ENCODE measurements around the gene ELAVL1. TPM values are rescaled to one million over a fixed set of nuclear protein-coding genes. Genes with fewer than 3 reads are reported as not detected.

The ELAVL1 gene
- total and polyA plus RNA-seq, 3 donors from 2014 or later = 75.7 to 128 (median 84.8) TPM

DNA sequence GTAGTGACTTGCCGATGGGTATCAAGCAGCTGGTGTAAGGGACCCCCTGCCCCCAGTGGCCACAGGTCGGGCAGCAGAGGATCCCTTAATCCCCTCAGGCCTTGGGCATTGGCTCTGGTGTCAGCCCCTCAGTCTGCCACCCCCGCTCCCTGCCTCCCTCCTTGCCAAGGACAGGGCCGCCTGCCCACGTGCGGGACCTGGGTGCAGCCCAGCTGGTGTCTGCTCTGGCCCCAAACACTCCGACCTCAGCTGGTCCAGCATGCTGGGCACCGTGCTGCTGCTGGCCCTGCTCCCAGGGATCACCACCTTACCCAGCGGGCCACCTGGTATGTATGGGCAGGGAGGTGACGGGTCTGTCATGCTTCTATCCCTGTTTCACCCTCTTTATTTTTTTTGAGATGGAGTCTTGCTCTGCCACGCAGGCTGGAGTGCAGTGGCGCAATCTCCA is 90.8 kb downstream of the ELAVL1 start, which contains the start of gene TGFBR3L:
Gene TGFBR3L, plus strand, starts transcription at position 233 of the 448 bp plus-strand sequence.
- DNase-seq = no peak
- Histone ChIP-seq H3K4me1 (peaks cover 12% of the 10 kb centered on the region), H3K27me3 (no peaks in the 10 kb centered on the region), H3K4me3 (no peak within 1 kb of the TSS), H3K9me3 (no peaks in the 10 kb centered on the region), H3K36me3 (ENCODE audit: low read depth, missing control alignments) (no peaks in the 10 kb centered on the region), H3K27ac (no peak within 1 kb of the TSS)
- intact Hi-C loops (cut with DNase I; ENCODE audit: low total_unique reads) = no loop called here
- no peak for TF ChIP-seq POLR2A (IDR thresholded peaks at IDR 0.05)
- TF ChIP-seq, protein P1, sequence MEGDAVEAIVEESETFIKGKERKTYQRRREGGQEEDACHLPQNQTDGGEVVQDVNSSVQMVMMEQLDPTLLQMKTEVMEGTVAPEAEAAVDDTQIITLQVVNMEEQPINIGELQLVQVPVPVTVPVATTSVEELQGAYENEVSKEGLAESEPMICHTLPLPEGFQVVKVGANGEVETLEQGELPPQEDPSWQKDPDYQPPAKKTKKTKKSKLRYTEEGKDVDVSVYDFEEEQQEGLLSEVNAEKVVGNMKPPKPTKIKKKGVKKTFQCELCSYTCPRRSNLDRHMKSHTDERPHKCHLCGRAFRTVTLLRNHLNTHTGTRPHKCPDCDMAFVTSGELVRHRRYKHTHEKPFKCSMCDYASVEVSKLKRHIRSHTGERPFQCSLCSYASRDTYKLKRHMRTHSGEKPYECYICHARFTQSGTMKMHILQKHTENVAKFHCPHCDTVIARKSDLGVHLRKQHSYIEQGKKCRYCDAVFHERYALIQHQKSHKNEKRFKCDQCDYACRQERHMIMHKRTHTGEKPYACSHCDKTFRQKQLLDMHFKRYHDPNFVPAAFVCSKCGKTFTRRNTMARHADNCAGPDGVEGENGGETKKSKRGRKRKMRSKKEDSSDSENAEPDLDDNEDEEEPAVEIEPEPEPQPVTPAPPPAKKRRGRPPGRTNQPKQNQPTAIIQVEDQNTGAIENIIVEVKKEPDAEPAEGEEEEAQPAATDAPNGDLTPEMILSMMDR (IDR thresholded peaks at IDR 0.05) = no peak
- WGBS, 2 donors = 68 to 80% methylated on average over 4 to 12 of the region's 12 CpGs

DNA sequence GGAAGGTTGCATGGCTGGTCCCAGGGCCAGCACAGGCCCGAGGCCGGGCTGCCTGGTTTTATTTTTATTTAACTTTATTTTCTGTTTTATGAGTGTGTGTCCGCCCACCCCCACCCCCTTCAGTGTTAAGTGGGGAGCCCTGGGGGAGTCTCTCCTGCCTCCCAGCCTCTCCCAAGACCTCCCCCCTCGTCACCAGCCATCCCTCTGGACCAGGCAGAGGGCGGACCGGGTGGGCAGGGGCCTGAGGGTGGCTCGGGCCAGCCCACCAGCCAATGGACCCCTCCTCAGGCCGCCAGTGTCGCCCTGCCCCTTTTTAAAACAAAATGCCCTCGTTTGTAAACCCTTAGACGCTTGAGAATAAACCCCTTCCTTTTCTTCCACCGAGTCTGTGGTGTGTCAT is 91.3 kb downstream of the ELAVL1 start:
- no peak overlapping the region for H3K4me3 ChIP-seq
- H3K36me3 ChIP-seq (ENCODE audit: low read depth, missing control alignments) = no peaks in the 10 kb centered on the region
- no peak for DNase-seq
- intact Hi-C loops (cut with DNase I; ENCODE audit: low total_unique reads) = no loop called here
- WGBS, 2 donors = 54 to 69% methylated on average over 7 to 12 of the region's 12 CpGs
- no peaks in the 10 kb centered on the region for H3K27me3 ChIP-seq
- no peak for TF ChIP-seq POLR2A (IDR thresholded peaks at IDR 0.05)
- no peaks in the 10 kb centered on the region for H3K9me3 ChIP-seq
- no peak overlapping the region for H3K27ac ChIP-seq
- H3K4me1 ChIP-seq = peaks cover 10% of the 10 kb centered on the region

DNA sequence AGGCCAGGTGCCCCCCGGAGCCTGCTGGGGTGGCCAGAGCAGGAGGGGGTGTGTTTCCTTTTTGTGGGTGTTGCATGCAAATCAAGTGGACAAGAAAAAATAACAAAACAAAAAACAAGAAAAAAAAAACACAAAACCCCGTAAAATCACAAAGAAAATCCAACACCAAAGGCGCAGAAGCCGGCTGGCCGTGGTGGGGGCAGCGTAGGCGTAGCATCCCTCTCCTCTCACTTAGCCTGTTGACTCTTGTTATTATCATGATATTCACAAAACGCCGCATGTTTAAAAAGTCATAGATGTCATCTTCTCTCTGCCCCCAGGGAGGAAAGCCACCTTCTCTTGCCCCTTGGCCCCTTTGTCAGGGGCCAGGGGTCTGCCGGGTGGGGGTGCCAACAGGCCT is 91.8 kb downstream of the ELAVL1 start:
- H3K4me3 ChIP-seq = no peak overlapping the region

DNA sequence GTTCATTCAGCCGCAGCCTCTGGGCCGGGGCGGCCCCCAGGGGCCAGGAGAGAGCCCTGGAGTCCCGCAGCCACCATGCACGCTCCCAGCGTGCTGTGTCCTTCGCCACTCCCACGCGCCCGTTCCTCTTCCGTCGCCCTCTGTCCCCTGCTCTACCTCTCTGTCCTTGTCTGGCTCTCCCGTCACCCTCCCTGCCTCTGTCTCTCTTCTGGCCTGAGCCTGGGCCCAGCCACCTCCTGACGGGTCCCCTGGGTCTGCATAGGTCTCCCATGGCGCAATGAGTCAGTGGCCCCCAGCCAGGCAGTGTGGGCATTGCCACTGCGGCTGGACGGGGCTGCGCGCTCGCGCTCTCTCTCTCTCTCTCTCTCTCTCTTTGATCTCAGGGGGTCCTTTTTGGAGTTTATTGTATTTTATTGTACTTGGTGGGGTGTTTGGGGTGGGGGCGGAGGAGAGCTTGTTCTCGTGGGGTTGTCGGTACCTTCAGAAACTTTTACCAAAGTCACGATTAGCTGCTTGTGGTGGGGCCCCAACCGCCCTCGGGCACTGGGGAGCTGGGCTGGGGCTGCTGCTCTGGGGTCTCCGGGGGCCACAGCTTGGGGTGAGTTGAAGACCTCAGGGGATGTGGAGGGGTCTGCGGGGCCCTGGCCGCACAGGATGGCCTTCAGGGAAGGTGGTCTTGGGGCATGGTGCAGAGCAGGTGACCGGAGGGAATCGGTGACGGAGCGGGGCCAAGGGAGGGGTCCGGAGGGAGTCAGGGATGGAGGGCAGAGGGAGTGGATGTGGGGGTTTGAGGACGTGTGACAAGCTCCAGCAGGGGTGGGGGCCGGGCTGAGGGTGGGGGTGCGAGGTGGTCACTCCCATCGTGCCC is 92.5 kb downstream of the ELAVL1 start:
- WGBS, 2 donors = 91 to 94% methylated on average over 38 to 39 of the region's 39 CpGs
- Histone ChIP-seq H3K27me3 (no peaks in the 10 kb centered on the region), H3K4me1 (peaks cover 13% of the 10 kb centered on the region), H3K9me3 (no peaks in the 10 kb centered on the region), H3K27ac (no peak overlapping the region), H3K36me3 (ENCODE audit: low read depth, missing control alignments) (no peaks in the 10 kb centered on the region), H3K4me3 (no peak overlapping the region)
- DNase-seq = no peak
- TF ChIP-seq, protein P1 (IDR thresholded peaks at IDR 0.05) = no peak
- no peak for TF ChIP-seq POLR2A (IDR thresholded peaks at IDR 0.05)
- intact Hi-C loops (cut with DNase I; ENCODE audit: low total_unique reads) = no loop called here

More for the DNA sequence above, 91.8 kb downstream of the ELAVL1 start:
- Histone ChIP-seq H3K27ac (no peak overlapping the region), H3K4me1 (peaks cover 10% of the 10 kb centered on the region), H3K27me3 (no peaks in the 10 kb centered on the region), H3K36me3 (ENCODE audit: low read depth, missing control alignments) (no peaks in the 10 kb centered on the region), H3K9me3 (no peaks in the 10 kb centered on the region)
- WGBS, 2 donors = 82 to 92% methylated on average over 10 of the region's 10 CpGs
- intact Hi-C loops (cut with DNase I; ENCODE audit: low total_unique reads) = no loop called here
- DNase-seq = no peak
- TF ChIP-seq POLR2A (IDR thresholded peaks at IDR 0.05) = no peak
- TF ChIP-seq, protein P1 (IDR thresholded peaks at IDR 0.05) = no peak

DNA sequence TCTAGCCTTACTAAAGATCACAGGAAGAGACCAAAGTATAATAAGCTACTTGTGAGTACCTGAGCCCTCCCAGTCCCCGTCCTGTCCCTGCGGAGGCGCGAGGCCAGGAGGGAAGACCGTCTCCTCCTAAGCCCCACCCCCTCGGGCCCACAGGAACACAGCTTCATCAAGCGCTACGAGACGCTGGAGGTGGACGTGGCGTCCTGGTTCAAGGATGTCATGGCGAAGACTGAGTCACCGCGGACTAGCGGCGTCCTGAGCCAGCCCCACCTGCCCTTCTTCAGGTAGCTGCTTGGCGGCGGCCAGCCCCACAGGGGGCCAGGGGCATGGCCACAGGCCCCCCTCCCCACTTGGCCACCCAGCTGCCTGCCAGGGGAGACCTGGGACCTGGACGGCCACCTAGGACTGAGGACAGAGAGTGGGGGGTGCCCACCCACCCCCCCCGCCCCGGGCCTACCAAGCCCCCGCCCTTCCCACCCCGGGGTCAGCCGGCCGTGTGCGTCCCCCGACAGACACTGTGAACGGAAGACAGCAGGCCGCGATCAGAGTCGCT is 93.2 kb downstream of the ELAVL1 start:
- WGBS, 2 donors = 88 to 90% methylated on average over 12 to 27 of the region's 31 CpGs
- intact Hi-C loops (cut with DNase I; ENCODE audit: low total_unique reads) = no loop called here
- TF ChIP-seq, protein P1 (IDR thresholded peaks at IDR 0.05) = no peak
- TF ChIP-seq POLR2A (IDR thresholded peaks at IDR 0.05) = no peak
- no peaks in the 10 kb centered on the region for H3K27me3 ChIP-seq
- H3K4me3 ChIP-seq = no peak overlapping the region
- H3K27ac ChIP-seq = no peak overlapping the region
- peaks cover 9% of the 10 kb centered on the region for H3K4me1 ChIP-seq
- DNase-seq = no peak
- H3K9me3 ChIP-seq = no peaks in the 10 kb centered on the region
- H3K36me3 ChIP-seq (ENCODE audit: low read depth, missing control alignments) = no peaks in the 10 kb centered on the region

Data from testis (tissue), 3 donors.